ENCODE data around the gene TAF6. TPM values are rescaled to one million over a fixed set of nuclear protein-coding genes. Genes with fewer than 3 reads are reported as not detected.

The TAF6 gene
- 10 to 100 TPM; 66.4 to 78.6 (median 77.4) TPM for total RNA-seq (2021; fragmentation: NEBNext Ultra II Directional; extraction: Animal tissue kit (Norgen Biotek cat#: 25700))
- long read RNA-seq, transcript TAF6-209 (15 exons, 2,297 nt): minor isoform, 5 of 46 reads
- long read RNA-seq, transcript TAF6-211 (15 exons, 2,464 nt): major isoform, 19 of 46 reads
- long read RNA-seq, partial matches to known transcripts: 6 of 46 reads
- long read RNA-seq, other reads (novel, unspliced or antisense): 12 of 46 reads

DNA sequence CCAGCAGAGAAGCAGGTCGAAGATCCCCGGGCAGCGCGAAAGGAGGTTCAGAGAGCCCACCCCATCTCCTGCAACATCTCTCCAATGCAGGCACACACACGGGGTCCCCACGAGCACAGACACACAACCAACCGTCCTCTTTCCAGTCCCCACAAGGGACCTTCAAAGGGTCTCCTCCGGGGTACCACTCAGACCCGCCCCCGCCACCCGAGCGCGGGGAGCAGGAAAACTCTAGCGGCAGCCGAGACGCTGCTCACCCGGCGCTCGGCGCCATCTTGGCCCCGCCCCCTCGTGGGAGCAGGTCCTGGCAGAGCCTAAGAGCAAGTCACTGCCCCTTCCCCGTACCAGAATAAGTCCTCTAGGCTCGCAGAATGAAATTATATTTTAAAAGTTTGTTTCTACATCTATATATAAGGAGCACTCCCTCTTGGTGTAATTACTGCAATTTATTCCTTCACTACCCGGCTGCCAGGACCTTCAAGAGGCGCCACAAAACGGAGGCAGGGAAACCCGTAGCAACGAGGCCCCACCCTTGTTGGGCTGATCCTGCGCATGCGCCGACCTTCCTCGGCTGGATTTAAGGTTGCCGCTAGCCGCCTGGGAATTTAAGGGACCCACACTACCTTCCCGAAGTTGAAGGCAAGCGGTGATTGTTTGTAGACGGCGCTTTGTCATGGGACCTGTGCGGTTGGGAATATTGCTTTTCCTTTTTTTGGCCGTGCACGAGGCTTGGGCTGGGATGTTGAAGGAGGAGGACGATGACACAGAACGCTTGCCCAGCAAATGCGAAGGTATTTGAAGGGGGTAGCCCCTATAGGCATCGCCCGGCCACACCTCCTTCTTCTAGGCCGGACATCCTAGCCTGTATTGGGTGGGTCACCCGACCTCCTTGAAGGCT, at the start of gene TAF6, which contains the start of gene CNPY4:
TAF6 (minus strand) TSS at position 287 of the 898 bp plus-strand sequence. CDS start 5,149 bp downstream, outside the sequence.
CNPY4 (plus strand) TSS at position 563 of the 898 bp plus-strand sequence; CDS start at position 674, 111 bp downstream.
- Mint-ChIP-seq H3K4me1 (ENCODE audit: low read depth) (peaks cover 8% of the 10 kb centered on the region), H3K4me3 (peak within 1 kb of the TSS; percentile 97), H3K36me3 (ENCODE audit: low read depth) (peaks cover 21% of the 10 kb centered on the region), H3K9me3 (no peaks in the 10 kb centered on the region), H3K27ac (peak within 1 kb of the TSS; percentile 98), H3K27me3 (ENCODE audit: insufficient read depth) (no peaks in the 10 kb centered on the region; the same call in 1 of the 2 replicates)
- TF ChIP-seq, protein P1, sequence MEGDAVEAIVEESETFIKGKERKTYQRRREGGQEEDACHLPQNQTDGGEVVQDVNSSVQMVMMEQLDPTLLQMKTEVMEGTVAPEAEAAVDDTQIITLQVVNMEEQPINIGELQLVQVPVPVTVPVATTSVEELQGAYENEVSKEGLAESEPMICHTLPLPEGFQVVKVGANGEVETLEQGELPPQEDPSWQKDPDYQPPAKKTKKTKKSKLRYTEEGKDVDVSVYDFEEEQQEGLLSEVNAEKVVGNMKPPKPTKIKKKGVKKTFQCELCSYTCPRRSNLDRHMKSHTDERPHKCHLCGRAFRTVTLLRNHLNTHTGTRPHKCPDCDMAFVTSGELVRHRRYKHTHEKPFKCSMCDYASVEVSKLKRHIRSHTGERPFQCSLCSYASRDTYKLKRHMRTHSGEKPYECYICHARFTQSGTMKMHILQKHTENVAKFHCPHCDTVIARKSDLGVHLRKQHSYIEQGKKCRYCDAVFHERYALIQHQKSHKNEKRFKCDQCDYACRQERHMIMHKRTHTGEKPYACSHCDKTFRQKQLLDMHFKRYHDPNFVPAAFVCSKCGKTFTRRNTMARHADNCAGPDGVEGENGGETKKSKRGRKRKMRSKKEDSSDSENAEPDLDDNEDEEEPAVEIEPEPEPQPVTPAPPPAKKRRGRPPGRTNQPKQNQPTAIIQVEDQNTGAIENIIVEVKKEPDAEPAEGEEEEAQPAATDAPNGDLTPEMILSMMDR (IDR thresholded peaks at IDR 0.05): no peak
- peak; percentile 92 for DNase-seq

DNA sequence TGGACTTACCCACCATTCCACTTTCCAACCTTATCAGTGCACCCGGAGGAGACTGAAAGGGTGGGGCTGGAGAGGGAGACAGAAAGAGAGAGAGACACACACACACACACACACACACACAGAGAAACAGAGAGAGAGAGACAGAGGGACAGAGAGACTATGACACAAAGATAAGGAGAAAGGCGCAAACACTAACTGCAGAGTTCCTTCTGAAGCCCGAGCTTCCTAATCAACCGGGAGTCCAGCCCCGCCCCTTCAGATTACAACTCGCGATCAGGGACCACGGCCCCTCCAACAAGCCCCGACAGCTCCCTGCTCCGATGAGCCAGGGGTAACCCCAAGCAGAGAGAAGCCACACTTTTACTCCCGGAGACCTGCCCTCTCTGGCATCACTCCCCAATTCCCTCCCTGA, 48.8 kb upstream of the TAF6 start:
- Mint-ChIP-seq H3K36me3 (ENCODE audit: low read depth) (no peaks in the 10 kb centered on the region), H3K27me3 (ENCODE audit: insufficient read depth) (peaks cover 2% of the 10 kb centered on the region; the same call in 1 of the 2 replicates), H3K9me3 (no peaks in the 10 kb centered on the region), H3K4me3 (peak overlapping the region; percentile 91), H3K27ac (peak overlapping the region; percentile 87), H3K4me1 (ENCODE audit: low read depth) (peaks cover 33% of the 10 kb centered on the region)
- no peak for DNase-seq
- TF ChIP-seq, protein P1 (IDR thresholded peaks at IDR 0.05): no peak

DNA sequence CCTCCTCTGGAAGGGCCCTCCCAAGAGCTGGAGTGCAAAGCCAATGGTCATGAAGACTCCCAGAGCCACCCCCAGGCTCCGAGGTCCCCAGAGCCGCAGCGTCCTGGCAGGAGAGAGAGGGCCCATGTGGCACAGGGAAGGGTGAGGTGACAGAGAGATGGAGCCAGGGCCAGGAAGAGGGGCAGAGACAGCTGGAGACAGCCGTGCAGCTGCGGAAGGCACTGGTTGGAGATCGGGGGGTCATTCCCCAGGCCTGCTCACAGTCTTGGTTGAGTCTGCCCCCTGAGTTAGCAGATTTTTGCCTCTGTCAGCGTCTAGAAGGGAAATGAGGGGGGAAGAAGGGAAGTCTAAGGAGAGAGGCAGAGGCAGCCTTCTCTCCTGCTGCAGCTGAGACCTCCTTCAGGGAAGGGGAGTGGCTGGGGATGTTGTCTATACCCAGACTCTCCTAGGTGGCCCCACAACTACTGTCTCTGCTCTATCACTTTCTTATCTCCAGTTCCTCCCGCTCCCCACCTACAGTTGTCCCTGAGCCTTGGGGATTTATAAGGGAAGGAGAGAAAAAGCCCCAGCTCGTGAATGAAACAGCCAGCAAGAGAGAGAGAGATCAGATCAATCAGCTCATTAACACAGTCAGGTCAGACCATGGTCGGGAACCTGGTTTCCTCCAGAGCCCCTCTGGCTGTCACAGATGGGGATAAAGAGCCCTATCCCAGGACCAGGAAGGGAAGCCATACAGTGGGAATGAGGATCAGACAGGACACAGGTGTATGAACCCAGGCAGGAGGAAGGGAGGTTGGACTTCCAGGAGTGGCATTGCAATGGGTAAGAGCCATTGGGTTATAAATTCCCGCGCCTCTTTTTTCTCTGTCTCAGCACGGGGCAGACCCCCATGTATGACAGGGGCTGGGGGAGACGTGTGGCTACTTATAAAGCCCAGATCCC, 48.1 kb upstream of the TAF6 start:
- no peaks in the 10 kb centered on the region for H3K36me3 Mint-ChIP-seq (ENCODE audit: low read depth)
- TF ChIP-seq, protein P1 (IDR thresholded peaks at IDR 0.05): no peak
- H3K27ac Mint-ChIP-seq: peak overlapping the region; percentile 87
- peaks cover 2% of the 10 kb centered on the region; the same call in 1 of the 2 replicates for H3K27me3 Mint-ChIP-seq (ENCODE audit: insufficient read depth)
- peaks cover 33% of the 10 kb centered on the region for H3K4me1 Mint-ChIP-seq (ENCODE audit: low read depth)
- H3K9me3 Mint-ChIP-seq: no peaks in the 10 kb centered on the region
- DNase-seq: no peak
- H3K4me3 Mint-ChIP-seq: peak overlapping the region; percentile 91

DNA sequence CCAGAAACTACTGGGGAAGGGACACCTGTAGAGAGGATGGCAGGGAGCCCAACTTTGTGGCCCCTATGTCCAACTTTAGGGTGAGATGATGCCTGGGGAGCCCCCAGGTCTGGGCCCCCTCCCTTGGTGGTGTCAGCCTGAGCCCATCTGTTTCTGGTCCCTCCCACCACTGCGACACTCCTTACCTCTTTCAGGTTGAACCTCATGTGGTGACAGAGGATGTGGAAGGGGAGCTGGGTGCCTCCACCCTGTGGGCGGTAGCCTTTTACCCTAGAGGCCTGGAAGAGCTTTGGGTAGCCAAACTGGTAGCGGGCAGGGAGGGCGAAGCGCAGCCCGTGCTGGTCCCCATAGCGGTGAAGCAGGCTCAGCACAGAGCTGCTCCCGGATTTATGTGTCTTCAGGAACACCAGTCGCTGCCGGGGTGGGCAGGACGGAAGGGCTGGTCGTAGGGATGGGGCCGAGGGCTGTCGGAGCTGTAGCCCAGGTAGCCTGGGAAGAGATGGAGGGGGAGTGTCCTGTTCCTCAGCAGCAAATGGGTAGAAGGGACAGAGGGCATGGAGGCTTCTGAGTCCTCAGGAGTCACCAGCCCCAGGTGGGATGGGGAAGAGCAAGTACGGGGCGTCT, 47.3 kb upstream of the TAF6 start:
- DNase-seq: no peak
- TF ChIP-seq, protein P1 (IDR thresholded peaks at IDR 0.05): no peak
- Mint-ChIP-seq H3K27ac (no peak overlapping the region), H3K36me3 (ENCODE audit: low read depth) (no peaks in the 10 kb centered on the region), H3K4me1 (ENCODE audit: low read depth) (peaks cover 33% of the 10 kb centered on the region), H3K4me3 (no peak overlapping the region), H3K9me3 (no peaks in the 10 kb centered on the region), H3K27me3 (ENCODE audit: insufficient read depth) (peaks cover 2% of the 10 kb centered on the region; the same call in 1 of the 2 replicates)

Data from HFFc6 (cell line).